Tibial nerve (tissue), 4 donors: ENCODE data around the gene OSBPL9. TPM values are rescaled to one million over a fixed set of nuclear protein-coding genes. Genes with fewer than 3 reads are reported as not detected.
"Not testable (repeated sequence)": the region's sequence is repeated elsewhere in the genome, so short reads cannot be mapped to it uniquely, and the experiment has no call there.

Experiments
- DNase-seq, 2 donors: peaks; one replicate each; pipeline ENCODE4 v3.0.0-alpha.2; 2019; ENCODE audit warnings: low spot score in 2 of 2
- H3K27ac ChIP-seq, 4 donors: fragments of 200-600 bp; sonication (generic) in 3 of 4; one replicate each; pipeline ENCODE4 v1.5.1; 2017 to 2019; ENCODE audit warnings: mild to moderate bottlenecking in 1 of 4
- H3K27me3 ChIP-seq, 2 donors: fragments of 200-600 bp; sonication (generic) in 1 of 2; one replicate each; pipeline versions ENCODE4 v1.5.1 to v1.6.0; 2017 to 2019
- H3K36me3 ChIP-seq, 3 donors: fragments of 200-600 bp; sonication (generic); one replicate each; pipeline ENCODE4 v1.5.1; 2018 to 2019
- H3K4me1 ChIP-seq, 4 donors: fragments of 200-600 bp; sonication (generic) in 3 of 4; one replicate each; pipeline ENCODE4 v1.5.1; 2017 to 2019
- H3K4me3 ChIP-seq, 4 donors: fragments of 200-600 bp; sonication (generic) in 3 of 4; one replicate each; pipeline ENCODE4 v1.5.1; 2017 to 2019; ENCODE audit warnings: mild to moderate bottlenecking in 1 of 4, moderate library complexity in 1 of 4
- H3K9me3 ChIP-seq, 4 donors: fragments of 200-600 bp; sonication (generic) in 3 of 4; one replicate each; pipeline ENCODE4 v1.5.1; 2017 to 2019
- EP300 ChIP-seq, 2 donors: sonication (generic); formaldehyde crosslinking; IDR thresholded peaks; one replicate each; pipeline ENCODE4 v1.6.1; 2017; ENCODE audit warnings: antibody characterized with exemption in 2 of 2, mild to moderate bottlenecking in 1 of 2
- POLR2A ChIP-seq, 2 donors: fragments of 450-650 bp; IDR thresholded peaks; one replicate each; pipeline ENCODE4 v1.6.1; 2017; ENCODE audit warnings: antibody characterized with exemption in 2 of 2, mild to moderate bottlenecking in 2 of 2, moderate library complexity in 2 of 2
- WGBS, 2 donors: methylation state at CpG; one replicate each; pipeline ENCODE4 v1.1.5; 2018; 5-methylcytosine and 5-hydroxymethylcytosine counted together
- total RNA-seq, 4 donors: library from RNA; depleted of rRNA; stranded (reverse); fragments of >200 nt; gene quantifications; one replicate each; pipeline ENCODE4 v1.1.0, GENCODE V29; 2016
- TF ChIP-seq, protein P1 (sequence below), 5 experiments: fragments of 200-600 bp in 3 of 5; fragments of 450-650 bp in 2 of 5; sonication (generic) in 3 of 5; IDR thresholded peaks; one replicate each; pipeline ENCODE4 v1.5.1; 2016 to 2019; ENCODE audit warnings: antibody characterized with exemption in 5 of 5, mild to moderate bottlenecking in 3 of 5, moderate library complexity in 2 of 5

OSBPL9 gene
- total RNA-seq, 4 donors from 2014 or later = 86.1 to 132 (median 96.9) TPM

DNA sequence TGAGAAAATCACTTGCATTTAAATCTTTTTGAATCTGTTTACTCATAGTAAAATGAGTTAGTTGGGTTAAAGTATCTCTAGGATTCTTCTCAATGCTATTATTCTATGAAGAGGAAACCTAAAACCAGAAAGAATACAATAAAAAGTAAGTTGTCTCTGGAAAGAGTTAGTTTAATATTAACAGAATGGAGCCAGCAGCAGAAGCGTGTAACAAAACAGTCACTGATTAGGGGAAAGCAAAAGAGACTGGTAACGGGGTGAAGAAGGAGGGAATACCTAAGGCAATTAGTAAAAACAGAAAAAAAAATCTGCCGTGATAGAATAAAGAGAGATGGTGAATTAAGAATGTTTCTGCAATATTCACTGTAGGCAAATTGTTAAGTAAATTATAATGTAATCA is 201.6 kb downstream of the OSBPL9 start:
- Histone ChIP-seq H3K27ac (no peak overlapping the region), H3K27me3 (no peaks in the 10 kb centered on the region), H3K4me3 (no peak overlapping the region), H3K9me3 (no peaks in the 10 kb centered on the region), H3K36me3 (peaks cover 0 to 69% (median 0%) of the 10 kb centered on the region in 3 donors), H3K4me1 (peaks cover 0 to 3% (median 0%) of the 10 kb centered on the region in 4 donors)
- WGBS, 2 donors = 64 to 74% methylated on average over 3 of the region's 3 CpGs
- TF ChIP-seq, protein P1, sequence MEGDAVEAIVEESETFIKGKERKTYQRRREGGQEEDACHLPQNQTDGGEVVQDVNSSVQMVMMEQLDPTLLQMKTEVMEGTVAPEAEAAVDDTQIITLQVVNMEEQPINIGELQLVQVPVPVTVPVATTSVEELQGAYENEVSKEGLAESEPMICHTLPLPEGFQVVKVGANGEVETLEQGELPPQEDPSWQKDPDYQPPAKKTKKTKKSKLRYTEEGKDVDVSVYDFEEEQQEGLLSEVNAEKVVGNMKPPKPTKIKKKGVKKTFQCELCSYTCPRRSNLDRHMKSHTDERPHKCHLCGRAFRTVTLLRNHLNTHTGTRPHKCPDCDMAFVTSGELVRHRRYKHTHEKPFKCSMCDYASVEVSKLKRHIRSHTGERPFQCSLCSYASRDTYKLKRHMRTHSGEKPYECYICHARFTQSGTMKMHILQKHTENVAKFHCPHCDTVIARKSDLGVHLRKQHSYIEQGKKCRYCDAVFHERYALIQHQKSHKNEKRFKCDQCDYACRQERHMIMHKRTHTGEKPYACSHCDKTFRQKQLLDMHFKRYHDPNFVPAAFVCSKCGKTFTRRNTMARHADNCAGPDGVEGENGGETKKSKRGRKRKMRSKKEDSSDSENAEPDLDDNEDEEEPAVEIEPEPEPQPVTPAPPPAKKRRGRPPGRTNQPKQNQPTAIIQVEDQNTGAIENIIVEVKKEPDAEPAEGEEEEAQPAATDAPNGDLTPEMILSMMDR (IDR thresholded peaks at IDR 0.05) = no peak
- TF ChIP-seq POLR2A (IDR thresholded peaks at IDR 0.05) (no peak), EP300 (IDR thresholded peaks at IDR 0.05) (no peak)
- DNase-seq = no peak

DNA sequence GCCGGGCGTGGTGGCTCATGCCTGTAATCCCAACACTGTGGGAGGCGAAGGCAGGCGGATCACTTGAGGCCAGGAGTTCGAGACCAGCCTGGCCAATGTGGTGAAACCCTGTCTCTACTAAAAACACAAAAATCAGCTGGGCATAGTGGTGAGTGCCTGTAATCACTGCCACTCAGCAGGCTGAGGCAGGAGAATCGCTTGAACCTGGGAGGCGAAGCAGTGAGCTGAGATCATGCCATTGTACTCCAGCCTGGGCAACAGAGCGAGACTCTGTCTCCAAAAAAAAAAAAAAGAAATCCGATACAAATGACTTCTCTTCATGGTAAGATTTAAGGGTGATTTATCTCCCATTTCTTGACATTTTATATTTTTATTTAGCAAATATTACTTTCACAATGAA is 202.1 kb downstream of the OSBPL9 start:
- DNase-seq, H3K4me3 ChIP-seq, H3K4me1 ChIP-seq, H3K9me3 ChIP-seq, H3K27ac ChIP-seq, H3K27me3 ChIP-seq: not testable (repeated sequence)
- 93% methylated on average over 9 of the region's 9 CpGs for WGBS, 2 donors
- H3K36me3 ChIP-seq = peaks cover 0 to 69% (median 0%) of the 10 kb centered on the region in 3 donors

DNA sequence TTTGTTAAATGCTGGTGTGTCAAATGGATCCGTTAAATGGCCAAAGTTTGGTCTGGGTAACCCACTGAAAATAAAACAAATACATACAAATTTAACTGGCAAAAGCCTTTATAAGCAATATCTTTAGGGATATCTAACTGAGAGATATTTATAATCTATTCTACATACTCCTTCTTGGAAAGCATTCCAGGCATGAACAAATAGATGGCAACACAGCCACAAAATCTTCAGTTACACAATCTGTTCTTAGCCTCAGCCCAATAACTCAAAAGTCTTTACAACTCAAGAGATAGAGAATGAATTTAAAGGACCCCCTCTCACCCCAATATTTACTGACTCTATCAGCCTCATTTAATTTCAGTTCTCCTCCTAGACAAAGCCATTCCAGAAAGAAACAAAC is 202.9 kb downstream of the OSBPL9 start:
- Histone ChIP-seq H3K27ac (no peak overlapping the region), H3K4me1 (peaks cover 0 to 3% (median 0%) of the 10 kb centered on the region in 4 donors), H3K27me3 (no peaks in the 10 kb centered on the region), H3K36me3 (peaks cover 0 to 69% (median 4%) of the 10 kb centered on the region in 3 donors), H3K4me3 (no peak overlapping the region), H3K9me3 (no peaks in the 10 kb centered on the region)
- no peak for DNase-seq
- TF ChIP-seq EP300 (IDR thresholded peaks at IDR 0.05) = no peak
- no peak for TF ChIP-seq POLR2A (IDR thresholded peaks at IDR 0.05)
- TF ChIP-seq, protein P1 (IDR thresholded peaks at IDR 0.05) = no peak
- 94 to 95% methylated on average over 1 of the region's 1 CpG for WGBS, 2 donors

DNA sequence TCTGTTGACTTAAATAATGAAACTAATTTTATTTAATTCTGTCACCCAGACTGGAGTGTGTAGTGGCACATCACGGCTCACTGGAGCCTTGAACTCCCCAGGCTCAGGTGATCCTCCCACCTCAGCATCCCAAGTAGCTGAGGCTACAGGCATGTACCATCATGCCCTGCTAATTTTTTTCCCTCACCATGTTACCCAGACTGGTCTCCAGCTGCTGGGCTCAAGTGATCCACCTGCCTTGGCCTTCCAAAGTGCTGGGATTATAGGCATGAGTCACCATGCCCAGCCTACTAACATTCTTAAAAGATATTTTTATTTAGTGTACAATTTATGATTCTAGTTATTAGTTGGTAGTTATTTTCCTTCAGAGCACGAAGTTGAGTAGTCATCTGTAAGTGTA is 212.2 kb downstream of the OSBPL9 start:
- Histone ChIP-seq H3K36me3 (peaks cover 4 to 87% (median 10%) of the 10 kb centered on the region in 3 donors), H3K9me3 (no peaks in the 10 kb centered on the region), H3K27me3 (no peaks in the 10 kb centered on the region), H3K27ac (no peak overlapping the region), H3K4me1 (no peaks in the 10 kb centered on the region), H3K4me3 (no peak overlapping the region)
- WGBS, 2 donors = 97 to 98% methylated on average over 2 of the region's 2 CpGs
- no peak for TF ChIP-seq EP300 (IDR thresholded peaks at IDR 0.05)
- TF ChIP-seq POLR2A (IDR thresholded peaks at IDR 0.05) = no peak
- TF ChIP-seq, protein P1 (IDR thresholded peaks at IDR 0.05) = no peak
- DNase-seq = no peak

DNA sequence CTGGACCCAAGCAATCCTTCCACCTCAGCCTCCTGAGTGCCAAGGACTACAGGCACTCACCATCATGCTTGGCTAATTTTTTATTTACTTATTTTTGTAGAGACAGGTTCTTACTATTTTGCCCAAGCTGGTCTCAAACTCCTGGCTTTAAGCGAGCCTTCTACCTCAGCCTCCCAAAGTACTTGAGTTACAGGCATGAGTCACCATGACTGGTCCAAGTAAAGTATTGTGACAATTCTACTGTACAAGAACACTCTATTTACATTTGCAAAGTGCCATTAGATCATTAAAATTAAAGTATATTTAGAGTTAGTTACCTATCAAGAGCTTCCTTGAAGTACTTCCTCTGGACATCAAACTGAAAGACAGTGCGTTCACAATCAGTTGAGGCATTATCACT is 216.8 kb downstream of the OSBPL9 start:
- H3K27me3 ChIP-seq = no peaks in the 10 kb centered on the region
- peaks cover 0 to 77% (median 7%) of the 10 kb centered on the region in 3 donors for H3K36me3 ChIP-seq
- no peaks in the 10 kb centered on the region for H3K4me1 ChIP-seq
- H3K27ac ChIP-seq = no peak overlapping the region
- TF ChIP-seq, protein P1 (IDR thresholded peaks at IDR 0.05) = no peak
- TF ChIP-seq EP300 (IDR thresholded peaks at IDR 0.05) (no peak), POLR2A (IDR thresholded peaks at IDR 0.05) (no peak)
- no peak overlapping the region for H3K4me3 ChIP-seq
- DNase-seq = no peak
- no peaks in the 10 kb centered on the region for H3K9me3 ChIP-seq
- WGBS, 2 donors = 97 to 98% methylated on average over 2 of the region's 2 CpGs

DNA sequence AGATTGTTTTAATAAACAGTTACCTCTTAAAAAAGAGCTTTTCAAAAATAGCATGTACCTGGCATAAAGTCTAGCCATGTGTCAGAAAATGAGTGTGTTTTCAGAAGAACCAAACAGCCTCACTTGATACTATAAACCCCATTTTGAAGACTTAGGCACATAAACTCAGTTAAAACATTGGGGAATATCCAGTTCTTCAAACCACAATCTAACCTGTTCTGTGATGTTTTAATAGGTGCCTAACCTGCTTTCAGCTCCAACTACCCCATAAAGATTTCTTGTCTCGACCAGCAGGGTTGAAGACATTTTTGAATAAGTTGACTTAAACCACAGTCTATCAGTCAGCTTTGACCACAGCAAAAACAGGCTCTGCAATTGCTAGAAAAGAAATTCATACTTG is 220.4 kb downstream of the OSBPL9 start:
- DNase-seq = no peak
- TF ChIP-seq, protein P1 (IDR thresholded peaks at IDR 0.05) = no peak
- TF ChIP-seq EP300 (IDR thresholded peaks at IDR 0.05) (no peak), POLR2A (IDR thresholded peaks at IDR 0.05) (no peak)
- 83 to 91% methylated on average over 1 of the region's 1 CpG for WGBS, 2 donors
- Histone ChIP-seq H3K4me1 (peaks cover 0 to 5% (median 0%) of the 10 kb centered on the region in 4 donors), H3K27me3 (no peaks in the 10 kb centered on the region), H3K4me3 (no peak overlapping the region), H3K36me3 (peaks cover 0 to 48% (median 7%) of the 10 kb centered on the region in 3 donors), H3K9me3 (no peaks in the 10 kb centered on the region), H3K27ac (no peak overlapping the region)
